HS-5 (cell line): ENCODE measurements around the gene CNN2.

ENCODE experiments used
- DNase-seq: peaks from one replicate; pipeline ENCODE4 v3.0.0-alpha.2; 2012; ENCODE audit warnings: low read depth

The CNN2 gene

GRCh38 chr19:1026783-1027649, 608 bp downstream of the CNN2 start:
- no peak for DNase-seq

- DNase-seq, result no peak
These were observed 1.2 kb downstream of the CNN2 start for GRCh38 chr19:1027650-1028061.

- peak; percentile 63 for DNase-seq
These were observed 1.9 kb downstream of the CNN2 start for GRCh38 chr19:1028062-1028926.

- no peak for DNase-seq
These were observed 6.0 kb downstream of the CNN2 start for GRCh38 chr19:1032264-1032867.

GRCh38 chr19:1035998-1036621, 9.7 kb downstream of the CNN2 start:
- no peak for DNase-seq

GRCh38 chr19:1037621-1038064, 11.2 kb downstream of the CNN2 start:
- no peak for DNase-seq

GRCh38 chr19:1038978-1039645, 12.7 kb downstream of the CNN2 start:
- no peak for DNase-seq

GRCh38 chr19:1039646-1040475, 13.5 kb downstream of the CNN2 start, which contains the start of gene ABCA7:
Gene ABCA7 (plus strand): TSS chr19:1040107. CDS start chr19:1041362, 1,255 bp downstream.
- peak; percentile 82 for DNase-seq

- peak; percentile 82 for DNase-seq
These were observed 14.3 kb downstream of the CNN2 start for GRCh38 chr19:1040476-1041271.

GRCh38 chr19:1041272-1041834, 14.9 kb downstream of the CNN2 start:
- no peak for DNase-seq

- DNase-seq, result no peak
These were observed 15.7 kb downstream of the CNN2 start for GRCh38 chr19:1041835-1042685.

- DNase-seq, result no peak
These were observed 16.5 kb downstream of the CNN2 start for GRCh38 chr19:1042689-1043511.

- DNase-seq, result no peak
These were observed 18.8 kb downstream of the CNN2 start for GRCh38 chr19:1045247-1045603.

- DNase-seq, result no peak
These were observed 19.8 kb downstream of the CNN2 start for GRCh38 chr19:1046117-1046626.

GRCh38 chr19:1046836-1047695, 20.7 kb downstream of the CNN2 start:
- DNase-seq, result no peak

GRCh38 chr19:1047696-1048147, 21.3 kb downstream of the CNN2 start:
- DNase-seq, result no peak
